ENCODE data around the gene CLINT1.

The CLINT1 gene

DNA sequence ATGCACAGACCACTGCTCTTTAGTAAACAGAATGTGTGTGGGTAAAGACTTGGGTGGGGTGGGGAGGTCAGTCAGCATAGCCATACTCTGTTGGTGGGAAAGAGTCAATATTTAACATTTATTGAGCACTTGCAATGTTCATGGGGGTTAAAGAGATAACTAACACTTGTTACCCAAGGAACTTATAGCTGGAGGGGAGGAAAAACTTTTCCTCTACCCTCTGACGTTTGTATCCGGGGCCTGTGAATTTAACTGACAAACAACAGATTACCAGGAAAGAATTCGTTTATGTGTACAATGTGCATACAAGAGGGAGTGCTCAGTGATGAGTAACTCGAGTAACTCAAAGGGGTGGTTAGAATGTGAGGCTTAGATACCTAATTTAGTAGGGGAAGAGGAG, 6.8 kb upstream of the CLINT1 start:
- H3K27me3 Mint-ChIP-seq (ENCODE audit: low read depth) = peaks cover 3% of the 10 kb centered on the region
- no peaks in the 10 kb centered on the region for H3K9me3 Mint-ChIP-seq
- H3K4me1 Mint-ChIP-seq = peaks cover 8% of the 10 kb centered on the region
- H3K36me3 Mint-ChIP-seq (ENCODE audit: low read depth) = no peaks in the 10 kb centered on the region
- TF ChIP-seq CTCF (IDR thresholded peaks at IDR 0.05; ENCODE audit: unreplicated experiment in 3 of 3) = no peak
- peak overlapping the region in 2 of 3 experiments; percentile 2 to 28 for H3K27ac Mint-ChIP-seq
- no peak overlapping the region for H3K4me3 Mint-ChIP-seq

DNA sequence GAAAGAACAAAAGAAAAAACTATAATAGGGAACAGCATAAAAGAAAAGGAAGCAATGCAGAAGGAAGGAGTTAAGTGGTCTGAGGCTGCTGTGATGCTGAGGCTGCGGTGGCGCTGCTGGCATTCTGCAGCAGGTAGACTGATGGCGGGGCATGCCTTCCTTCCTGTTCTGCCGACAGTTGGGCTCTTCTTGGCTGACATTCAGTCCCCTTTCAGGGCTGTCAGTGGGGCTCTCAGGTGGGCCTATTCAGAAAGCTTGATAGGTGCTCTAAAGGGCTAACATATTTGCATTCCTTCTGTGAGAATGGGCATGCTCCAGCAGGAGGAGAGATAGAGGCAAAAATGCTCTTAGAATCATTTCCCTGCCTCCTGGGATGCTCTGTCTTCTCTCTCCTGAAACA, 5.1 kb upstream of the CLINT1 start:
- no peak overlapping the region for H3K27ac Mint-ChIP-seq
- no peaks in the 10 kb centered on the region for H3K36me3 Mint-ChIP-seq (ENCODE audit: low read depth)
- H3K27me3 Mint-ChIP-seq (ENCODE audit: low read depth) = no peaks in the 10 kb centered on the region
- H3K4me1 Mint-ChIP-seq = peaks cover 16% of the 10 kb centered on the region
- H3K4me3 Mint-ChIP-seq = no peak overlapping the region
- no peaks in the 10 kb centered on the region for H3K9me3 Mint-ChIP-seq
- no peak for TF ChIP-seq CTCF (IDR thresholded peaks at IDR 0.05; ENCODE audit: unreplicated experiment in 3 of 3)

DNA sequence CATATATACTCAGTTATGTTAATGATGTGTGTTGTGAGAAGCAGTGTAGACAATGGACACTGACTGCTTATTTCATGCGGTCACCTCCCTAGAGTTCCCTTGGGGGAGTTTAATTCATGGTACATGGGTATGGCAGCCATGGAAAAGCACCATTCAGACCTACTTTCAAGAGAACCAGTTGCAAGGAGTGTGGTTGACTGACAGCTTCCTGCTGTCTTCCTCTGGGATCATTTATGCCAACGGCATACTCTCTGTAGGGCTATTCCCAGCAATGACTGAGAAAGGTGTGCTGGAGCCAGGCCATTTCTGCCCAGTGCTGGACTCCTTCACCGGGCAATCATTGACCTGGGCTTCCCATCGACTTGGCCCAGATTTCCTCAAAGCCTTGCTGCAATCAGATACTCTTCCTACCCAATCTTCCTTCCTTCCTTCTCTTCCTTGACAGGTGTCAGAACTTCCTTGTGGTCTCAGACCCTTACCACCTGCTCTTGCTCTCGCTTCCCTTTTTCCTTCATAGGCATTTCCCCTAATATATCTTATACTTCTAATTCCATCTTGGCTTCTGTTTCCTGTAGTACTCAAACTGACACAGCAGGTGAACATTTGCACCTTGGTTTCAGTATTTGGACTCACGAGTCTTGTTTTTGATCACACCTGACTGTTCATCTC, 3.4 kb upstream of the CLINT1 start:
- Mint-ChIP-seq H3K27ac (peak overlapping the region in 2 of 3 experiments; percentile 55 to 78), H3K9me3 (no peaks in the 10 kb centered on the region), H3K4me1 (peaks cover 26% of the 10 kb centered on the region), H3K4me3 (peak overlapping the region in 2 of 3 experiments; percentile 38 to 40), H3K27me3 (ENCODE audit: low read depth) (no peaks in the 10 kb centered on the region), H3K36me3 (ENCODE audit: low read depth) (no peaks in the 10 kb centered on the region)
- no peak for TF ChIP-seq CTCF (IDR thresholded peaks at IDR 0.05; ENCODE audit: unreplicated experiment in 3 of 3)

GRCh38 chr5:157860898-157861890, 2.2 kb upstream of the CLINT1 start:
- no peaks in the 10 kb centered on the region for H3K9me3 Mint-ChIP-seq
- H3K27me3 Mint-ChIP-seq (ENCODE audit: low read depth) = no peaks in the 10 kb centered on the region
- peaks cover 36% of the 10 kb centered on the region for H3K4me1 Mint-ChIP-seq
- H3K27ac Mint-ChIP-seq = peak overlapping the region; percentile 89 to 97 (median 92)
- no peaks in the 10 kb centered on the region for H3K36me3 Mint-ChIP-seq (ENCODE audit: low read depth)
- TF ChIP-seq CTCF (IDR thresholded peaks at IDR 0.05; ENCODE audit: unreplicated experiment in 3 of 3) = no peak
- H3K4me3 Mint-ChIP-seq = peak overlapping the region; percentile 70 to 74 (median 73)

DNA sequence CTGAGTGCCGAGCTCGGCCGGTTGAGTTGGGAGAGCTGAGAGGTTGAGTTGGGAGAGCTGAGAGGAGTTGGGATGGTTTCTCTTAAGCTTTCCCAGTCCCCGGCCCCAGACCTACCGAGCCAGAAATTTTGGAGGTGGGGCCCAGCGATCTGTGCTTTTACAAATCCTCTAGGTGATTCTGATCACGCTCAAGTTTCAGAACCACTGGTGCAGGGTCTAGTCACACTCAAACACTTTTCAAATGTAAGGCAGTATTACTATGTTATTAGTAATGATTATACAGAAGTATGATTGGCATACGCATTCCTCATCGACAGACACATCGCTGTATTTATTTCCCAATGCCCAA, 256 bp upstream of the CLINT1 start:
- peaks cover 3% of the 10 kb centered on the region for H3K36me3 Mint-ChIP-seq (ENCODE audit: low read depth)
- no peak for TF ChIP-seq CTCF (IDR thresholded peaks at IDR 0.05; ENCODE audit: unreplicated experiment in 3 of 3)
- peaks cover 46% of the 10 kb centered on the region for H3K4me1 Mint-ChIP-seq
- peak overlapping the region; percentile 72 to 91 (median 81) for H3K27ac Mint-ChIP-seq
- H3K4me3 Mint-ChIP-seq = peak overlapping the region; percentile 92 to 99 (median 98)
- no peaks in the 10 kb centered on the region for H3K27me3 Mint-ChIP-seq (ENCODE audit: low read depth)
- no peaks in the 10 kb centered on the region for H3K9me3 Mint-ChIP-seq
